ENCODE results near the gene EIF5A.
A peak's percentile ranks its signal among the peaks of the same experiment; 100 is the strongest.

- TF ChIP-seq MAX (IDR thresholded peaks at IDR 0.05; ENCODE audit: insufficient read depth, insufficient read length) = peak; percentile 38
- TF ChIP-seq CTCF (IDR thresholded peaks at IDR 0.05; ENCODE audit: extremely low read depth in 1 of 2, insufficient read depth in 1 of 2, low read depth in 1 of 2, low read length in 2 of 2) = peak in 1 of 2 donors; percentile 6
- TF ChIP-seq POLR2AphosphoS5 (IDR thresholded peaks at IDR 0.05; ENCODE audit: insufficient read depth, low read depth, low read length) = no peak
- TF ChIP-seq POLR2A (IDR thresholded peaks at IDR 0.05; ENCODE audit: low read depth, low read length) = no peak
- no peak for TF ChIP-seq EZH2 (IDR thresholded peaks at IDR 0.05; ENCODE audit: borderline replicate concordance, low read depth, low read length, severe bottlenecking)
- peak; percentile 1 for TF ChIP-seq MYC (IDR thresholded peaks at IDR 0.05; ENCODE audit: low read depth, low read length)
- TF ChIP-seq JUN (IDR thresholded peaks at IDR 0.05; ENCODE audit: borderline replicate concordance, insufficient read depth, insufficient read length, low read depth) = no peak
- no peak for TF ChIP-seq FOS (IDR thresholded peaks at IDR 0.05; ENCODE audit: borderline replicate concordance, insufficient read depth, low read length)
These were observed 22.1 kb downstream of the EIF5A start for GRCh38 chr17:7329374-7329996.

All from endothelial cell of umbilical vein (primary cell).